Measurements from ENCODE around the gene PAPPA2.

- no peak for TF ChIP-seq CTCF (IDR thresholded peaks at IDR 0.05)
- TF ChIP-seq POLR2A (IDR thresholded peaks at IDR 0.05) = no peak
These were observed 38.6 kb downstream of the PAPPA2 start for GRCh38 chr1:176501599-176501998.
